ENCODE data around the gene ABHD3.
"Not testable (repeated sequence)": the region's sequence is repeated elsewhere in the genome, so short reads cannot be mapped to it uniquely, and the experiment has no call there.

ABHD3 gene

DNA sequence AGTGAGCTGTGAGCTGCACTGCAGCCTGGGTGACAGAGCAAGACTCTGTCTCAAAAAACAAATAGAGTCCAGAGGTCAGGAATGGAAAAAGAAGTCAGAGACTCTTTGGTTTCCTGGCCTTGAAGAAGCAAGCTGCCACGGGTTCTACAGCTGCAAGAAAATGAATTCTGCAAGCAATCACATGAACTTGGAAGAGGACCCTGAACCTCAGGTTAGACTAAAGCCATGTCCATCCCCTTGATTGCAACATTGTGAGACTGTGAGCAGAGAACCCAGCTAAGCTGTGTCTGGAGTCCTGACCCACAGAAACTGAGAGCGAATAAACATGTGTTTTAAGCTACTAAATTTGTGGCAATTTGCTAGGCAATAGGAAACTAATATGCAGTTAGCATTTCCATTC lies 23.1 kb upstream of the ABHD3 start:
- FAIRE-seq (no peak), DNase-seq (ENCODE audit: insufficient read length, low spot score) (no peak)
- TF ChIP-seq, protein P1, sequence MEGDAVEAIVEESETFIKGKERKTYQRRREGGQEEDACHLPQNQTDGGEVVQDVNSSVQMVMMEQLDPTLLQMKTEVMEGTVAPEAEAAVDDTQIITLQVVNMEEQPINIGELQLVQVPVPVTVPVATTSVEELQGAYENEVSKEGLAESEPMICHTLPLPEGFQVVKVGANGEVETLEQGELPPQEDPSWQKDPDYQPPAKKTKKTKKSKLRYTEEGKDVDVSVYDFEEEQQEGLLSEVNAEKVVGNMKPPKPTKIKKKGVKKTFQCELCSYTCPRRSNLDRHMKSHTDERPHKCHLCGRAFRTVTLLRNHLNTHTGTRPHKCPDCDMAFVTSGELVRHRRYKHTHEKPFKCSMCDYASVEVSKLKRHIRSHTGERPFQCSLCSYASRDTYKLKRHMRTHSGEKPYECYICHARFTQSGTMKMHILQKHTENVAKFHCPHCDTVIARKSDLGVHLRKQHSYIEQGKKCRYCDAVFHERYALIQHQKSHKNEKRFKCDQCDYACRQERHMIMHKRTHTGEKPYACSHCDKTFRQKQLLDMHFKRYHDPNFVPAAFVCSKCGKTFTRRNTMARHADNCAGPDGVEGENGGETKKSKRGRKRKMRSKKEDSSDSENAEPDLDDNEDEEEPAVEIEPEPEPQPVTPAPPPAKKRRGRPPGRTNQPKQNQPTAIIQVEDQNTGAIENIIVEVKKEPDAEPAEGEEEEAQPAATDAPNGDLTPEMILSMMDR (IDR thresholded peaks at IDR 0.05; ENCODE audit: insufficient read depth, missing control alignments), result no peak

DNA sequence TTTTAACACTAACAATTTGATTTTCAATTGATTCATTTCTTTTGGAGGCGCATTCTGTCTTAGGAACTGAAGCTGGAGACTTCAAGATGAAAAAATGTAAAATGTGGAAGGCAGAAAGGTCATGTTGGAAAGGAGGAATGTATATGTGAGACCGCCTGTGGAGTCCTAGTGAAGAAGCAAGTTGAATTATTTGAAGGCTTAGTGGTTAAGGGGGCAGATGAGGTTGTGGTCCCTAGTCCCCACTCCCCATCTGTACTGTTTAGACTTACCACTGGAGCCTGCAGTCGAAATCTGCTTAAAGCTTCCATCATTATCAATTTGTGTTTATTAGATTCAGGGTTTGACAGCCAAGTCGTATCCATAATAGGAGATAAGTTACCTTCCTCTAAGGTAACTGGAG lies 20.6 kb upstream of the ABHD3 start:
- FAIRE-seq (no peak), DNase-seq (ENCODE audit: insufficient read length, low spot score) (no peak)
- TF ChIP-seq, protein P1 (IDR thresholded peaks at IDR 0.05; ENCODE audit: insufficient read depth, missing control alignments), result no peak

DNA sequence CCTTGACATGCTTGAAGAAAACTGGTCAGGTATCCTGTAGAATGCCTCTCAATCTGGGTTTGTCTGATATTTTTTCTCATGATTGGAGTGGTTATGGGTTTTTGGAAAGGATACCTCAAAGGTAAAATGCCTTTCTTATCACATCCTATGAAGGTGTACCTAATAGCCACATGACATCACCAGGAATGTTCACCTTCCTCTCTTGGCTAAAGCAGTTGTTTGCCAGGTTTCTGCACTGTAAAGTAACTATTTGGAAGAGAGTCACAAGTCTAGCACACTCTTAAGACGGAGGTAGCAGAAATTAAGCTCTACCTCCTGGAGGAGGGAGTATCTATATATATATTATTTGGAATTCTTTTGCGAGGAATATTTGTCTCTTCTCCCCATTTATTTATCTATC lies 18.1 kb upstream of the ABHD3 start:
- TF ChIP-seq, protein P1 (IDR thresholded peaks at IDR 0.05; ENCODE audit: insufficient read depth, missing control alignments), result no peak
- DNase-seq (ENCODE audit: insufficient read length, low spot score) (no peak), FAIRE-seq (no peak)

DNA sequence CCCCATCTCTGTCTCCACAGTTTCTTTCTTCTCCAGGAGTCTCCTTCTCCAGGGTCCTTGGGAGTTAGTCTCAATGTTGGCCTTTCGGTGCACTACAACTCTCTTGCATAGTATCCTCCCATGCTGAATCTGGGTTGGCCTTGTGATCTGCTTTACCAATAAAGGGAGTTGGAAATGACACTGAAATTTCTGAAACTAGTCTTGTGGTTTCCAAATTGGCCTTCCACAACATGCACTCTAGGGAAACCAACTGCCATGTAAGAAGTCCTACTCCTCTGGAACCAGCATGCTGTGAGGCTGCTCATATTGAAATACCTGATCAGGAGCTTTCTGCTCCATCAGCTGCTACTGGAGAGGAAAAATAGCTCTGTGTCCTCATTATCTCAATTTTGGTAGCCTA lies 9.9 kb upstream of the ABHD3 start:
- FAIRE-seq, result no peak

DNA sequence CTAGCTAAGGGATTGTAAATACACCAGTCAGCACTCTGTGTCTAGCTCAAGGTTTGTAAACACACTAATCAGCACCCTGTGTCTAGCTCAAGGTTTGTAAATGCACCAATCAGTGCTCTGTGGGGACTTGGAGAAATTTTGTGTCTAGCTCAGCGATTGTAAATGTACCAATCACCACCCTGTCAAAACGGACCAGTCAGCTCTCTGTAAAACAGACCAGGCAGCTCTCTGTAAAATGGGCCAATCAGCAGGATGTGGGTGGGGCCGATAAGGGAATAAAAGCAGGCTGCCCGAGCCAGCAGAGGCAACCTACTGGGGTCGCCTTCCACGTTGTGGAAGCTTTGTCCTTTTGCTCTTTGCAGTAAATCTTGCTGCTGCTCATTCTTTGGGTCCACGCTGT lies 2.6 kb upstream of the ABHD3 start:
- not testable (repeated sequence) for DNase-seq (ENCODE audit: insufficient read length, low spot score); FAIRE-seq

More for the DNA sequence above, 9.9 kb upstream of the ABHD3 start:
- no peak for DNase-seq (ENCODE audit: insufficient read length, low spot score)
- TF ChIP-seq, protein P1 (IDR thresholded peaks at IDR 0.05; ENCODE audit: insufficient read depth, missing control alignments), result no peak

DNA sequence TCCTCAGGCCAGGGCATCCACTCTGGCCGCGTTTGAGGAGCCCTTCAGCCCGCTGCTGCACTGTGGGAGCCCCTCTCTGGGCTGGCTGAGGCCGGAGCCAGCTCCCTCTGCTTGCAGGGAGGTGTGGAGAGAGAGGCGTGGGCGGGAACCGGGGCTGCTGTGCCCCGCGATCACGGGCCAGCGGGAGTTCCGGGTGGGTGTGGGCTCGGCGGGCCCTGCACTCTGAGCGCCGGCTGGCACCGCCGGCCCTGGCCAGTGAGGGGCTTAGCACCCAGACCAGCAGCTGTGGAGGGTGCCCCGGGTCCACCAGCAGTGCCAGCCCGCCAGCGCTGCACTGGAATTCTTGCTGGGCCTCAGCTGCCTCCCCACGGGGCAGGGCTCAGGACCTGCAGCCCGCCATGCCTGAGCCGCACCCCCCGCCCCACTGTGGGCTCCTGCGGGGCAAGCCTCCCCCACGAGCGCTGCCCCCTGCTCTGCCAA lies 1.9 kb upstream of the ABHD3 start:
- FAIRE-seq (no peak), DNase-seq (ENCODE audit: insufficient read length, low spot score) (no peak)
- TF ChIP-seq, protein P1 (IDR thresholded peaks at IDR 0.05; ENCODE audit: insufficient read depth, missing control alignments), result no peak

DNA sequence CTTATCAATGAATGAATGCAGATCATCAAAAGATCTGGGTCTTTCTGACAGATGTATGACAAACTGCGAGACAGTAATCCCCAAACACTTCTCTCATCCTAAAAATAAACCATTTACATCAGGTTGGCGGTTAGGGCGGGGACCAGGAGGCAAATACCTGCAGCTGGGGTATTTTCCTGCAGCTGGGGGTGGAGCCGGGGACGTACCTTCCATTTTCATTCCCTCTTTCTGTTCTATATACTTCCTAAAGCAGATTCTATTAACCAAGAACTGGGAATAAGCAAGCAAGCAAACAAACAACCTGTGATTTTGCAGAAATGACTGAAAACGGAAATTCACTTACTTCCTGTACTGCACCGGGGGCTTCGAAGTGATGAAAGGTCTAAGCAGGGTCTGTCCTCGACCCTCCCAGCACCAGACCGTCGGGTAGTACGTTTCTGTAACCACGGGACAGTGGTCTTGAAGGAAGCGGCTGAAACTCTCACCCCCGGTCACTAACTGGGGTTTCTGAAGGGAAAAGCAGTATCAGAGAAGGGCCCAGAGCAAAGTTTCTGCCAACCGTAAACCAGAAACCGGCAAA lies 1.2 kb downstream of the ABHD3 start:
- FAIRE-seq, result no peak
- no peak for DNase-seq (ENCODE audit: insufficient read length, low spot score)
- TF ChIP-seq, protein P1 (IDR thresholded peaks at IDR 0.05; ENCODE audit: insufficient read depth, missing control alignments), result no peak

DNA sequence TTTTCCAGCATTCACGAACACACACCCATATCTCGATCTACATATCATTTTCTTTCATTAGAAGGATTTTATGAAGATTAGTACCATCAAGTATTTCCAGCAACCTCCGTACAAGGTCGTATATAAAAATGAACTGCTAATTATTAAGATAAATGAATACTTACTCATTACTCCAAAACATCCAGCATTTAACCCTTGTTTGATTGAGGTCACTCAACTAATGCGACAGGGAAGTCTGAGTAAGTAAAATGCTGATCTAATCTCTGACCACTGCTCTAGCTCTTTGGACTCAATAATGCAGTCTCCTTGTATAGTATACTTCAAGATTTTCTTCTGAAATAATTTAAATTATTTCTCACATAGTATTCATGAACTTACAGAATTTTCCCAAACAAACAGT lies 2.0 kb downstream of the ABHD3 start:
- TF ChIP-seq, protein P1 (IDR thresholded peaks at IDR 0.05; ENCODE audit: insufficient read depth, missing control alignments), result no peak
- no peak for FAIRE-seq
- DNase-seq (ENCODE audit: insufficient read length, low spot score), result no peak

All from D721Med (cell line).